Measurements from ENCODE around the gene TRIM49B. TPM values are rescaled to one million over a fixed set of nuclear protein-coding genes. Genes with fewer than 3 reads are reported as not detected.
"Not testable (repeated sequence)": the region's sequence is repeated elsewhere in the genome, so short reads cannot be mapped to it uniquely, and the experiment has no call there.

The TRIM49B gene
- not detected for total RNA-seq

- DNase-seq (ENCODE audit: low spot score in 2 of 2); intact Hi-C loops (cut with DNase I; ENCODE audit: low total_unique reads); H3K4me3 ChIP-seq (ENCODE audit: low read depth, poor library complexity, severe bottlenecking): not testable (repeated sequence)
- 34 to 65% methylated on average over 2 of the region's 2 CpGs for WGBS, 2 donors
Measured at GRCh38 chr11:49028523-49028922, at the start of gene TRIM49B. TSS of gene TRIM49B (plus strand) at chr11:49028823. CDS start at chr11:49031600, 2,777 bp downstream.

- intact Hi-C loops (cut with DNase I; ENCODE audit: low total_unique reads); H3K4me3 ChIP-seq (ENCODE audit: low read depth, poor library complexity, severe bottlenecking); DNase-seq (ENCODE audit: low spot score in 2 of 2): not testable (repeated sequence)
Measured at GRCh38 chr11:48983785-48984184, 44.8 kb upstream of the TRIM49B start, which contains the start of gene TRIM51G. TSS of gene TRIM51G (minus strand) at chr11:48983885. CDS start at chr11:48981695, 2,190 bp downstream.

- intact Hi-C loops (cut with DNase I; ENCODE audit: low total_unique reads); H3K4me3 ChIP-seq (ENCODE audit: low read depth, poor library complexity, severe bottlenecking); DNase-seq (ENCODE audit: low spot score in 2 of 2): not testable (repeated sequence)
- WGBS, 2 donors: 53 to 63% methylated on average over 15 to 24 of the region's 28 CpGs
Measured at GRCh38 chr11:49048229-49048628, 19.6 kb downstream of the TRIM49B start.

GRCh38 chr11:49049821-49050220 lies 21.2 kb downstream of the TRIM49B start:
- H3K4me3 ChIP-seq (ENCODE audit: low read depth, poor library complexity, severe bottlenecking); DNase-seq (ENCODE audit: low spot score in 2 of 2); intact Hi-C loops (cut with DNase I; ENCODE audit: low total_unique reads): not testable (repeated sequence)
- 74 to 76% methylated on average over 27 to 36 of the region's 38 CpGs for whole genome bisulfite sequencing, 2 donors

GRCh38 chr11:49059012-49059411 lies 30.4 kb downstream of the TRIM49B start, which contains the start of gene TRIM64C:
TSS of gene TRIM64C (minus strand) at chr11:49059112. CDS start at chr11:49059112, 0 bp downstream.
- 84 to 85% methylated on average over 5 of the region's 5 CpGs for WGBS, 2 donors
- DNase-seq (ENCODE audit: low spot score in 2 of 2); intact Hi-C loops (cut with DNase I; ENCODE audit: low total_unique reads); H3K4me3 ChIP-seq (ENCODE audit: low read depth, poor library complexity, severe bottlenecking): not testable (repeated sequence)

- 66 to 72% methylated on average over 5 of the region's 5 CpGs for WGBS, 2 donors
- H3K4me3 ChIP-seq (ENCODE audit: low read depth, poor library complexity, severe bottlenecking); intact Hi-C loops (cut with DNase I; ENCODE audit: low total_unique reads); DNase-seq (ENCODE audit: low spot score in 2 of 2): not testable (repeated sequence)
Measured at GRCh38 chr11:49069897-49070296, 41.3 kb downstream of the TRIM49B start.

Other genes with a start within 250 kb of the TRIM49B start
- not detected for gene TRIM51G, start 44.9 kb upstream of the TRIM49B start, total RNA-seq
- not detected for gene TRIM64C, start 30.3 kb downstream of the TRIM49B start, total RNA-seq
- gene FOLH1, start 179.8 kb downstream of the TRIM49B start, total RNA-seq: 1 to 10 TPM; 1.9 to 4.6 (median 2.8) TPM